Body of pancreas (tissue), 4 donors: ENCODE data around the gene ANTXR1. TPM values are rescaled to one million over a fixed set of nuclear protein-coding genes. Genes with fewer than 3 reads are reported as not detected.

Source experiments
- ATAC-seq: fragments of 150-250 bp; one replicate; pipeline ENCODE4 v1.9.1; 2016
- DNase-seq, 4 donors: peaks; one replicate each; pipeline ENCODE4 v3.0.0-alpha.2; 2019
- H3K27ac ChIP-seq, 4 donors: fragments of 200-600 bp; sonication (generic); 1 replicate in 3 of 4; 2 replicates in 1 of 4; pipeline versions ENCODE4 v1.5.1 to v1.6.1; 2016 to 2019; ENCODE audit warnings: mild to moderate bottlenecking in 1 of 4, mixed read lengths in 1 of 4, moderate library complexity in 1 of 4
- H3K27me3 ChIP-seq, 2 donors: fragments of 200-600 bp; sonication (generic); one replicate each; pipeline ENCODE4 v1.6.0; 2016; ENCODE audit warnings: mild to moderate bottlenecking in 1 of 2
- H3K36me3 ChIP-seq, 2 donors: fragments of 200-600 bp; sonication (generic); replicated peaks in 1 of 2; 2 replicates each; pipeline ENCODE4 v1.5.1; 2016; ENCODE audit warnings: low read depth in 2 of 2; ENCODE audit not compliant: insufficient read depth in 1 of 2
- H3K4me1 ChIP-seq: fragments of 200-600 bp; sonication (generic); one replicate; pipeline ENCODE4 v1.6.0; 2016
- H3K4me3 ChIP-seq, 2 donors: fragments of 200-600 bp; sonication (generic); 1 replicate in 1 of 2; 2 replicates in 1 of 2; pipeline ENCODE4 v1.5.1; 2016 to 2019
- H3K9me3 ChIP-seq, 3 donors: fragments of 200-600 bp; sonication (generic); 1 replicate in 2 of 3; 2 replicates in 1 of 3; pipeline ENCODE4 v1.5.1; 2016
- CTCF ChIP-seq, 7 experiments: fragments of 450-650 bp in 4 of 7; fragments of 200-600 bp in 3 of 7; sonication (generic) in 3 of 7; IDR thresholded peaks; one replicate each; pipeline ENCODE4 v1.5.1; 2016 to 2019; ENCODE audit warnings: antibody characterized with exemption in 7 of 7
- POLR2A ChIP-seq, 3 donors: fragments of 450-650 bp; IDR thresholded peaks; one replicate each; pipeline ENCODE4 v1.6.1; 2016; ENCODE audit warnings: antibody characterized with exemption in 3 of 3, mild to moderate bottlenecking in 2 of 3
- WGBS, 2 donors: methylation state at CpG; one replicate each; pipeline ENCODE4 v1.1.5; 2017; 5-methylcytosine and 5-hydroxymethylcytosine counted together
- intact Hi-C: fragments of 100-400 bp; cut with DNase I; formaldehyde crosslinking; loops from one replicate; pipeline ENCODE4 v1.15.1; 2023
- total RNA-seq, 2 donors: library from RNA; depleted of rRNA; stranded (reverse); fragments of >200 nt; gene quantifications; one replicate each; pipeline ENCODE4 v1.1.0, GENCODE V29; 2016

The ANTXR1 gene
- total RNA-seq, 2 donors from 2014 or later: 9.3 to 11.2 TPM

- Histone ChIP-seq H3K4me1 (peaks cover 13% of the 10 kb centered on the region), H3K36me3 (no peaks in the 10 kb centered on the region), H3K27me3 (no peaks in the 10 kb centered on the region), H3K9me3 (no peaks in the 10 kb centered on the region), H3K4me3 (no peak overlapping the region), H3K27ac (no peak overlapping the region)
- DNase-seq: no peak
- intact Hi-C loops: no loop called here
- no peak for ATAC-seq
- 71 to 74% methylated on average over 5 of the region's 5 CpGs for WGBS, 2 donors
- no peak for TF ChIP-seq CTCF (IDR thresholded peaks at IDR 0.05)
- TF ChIP-seq POLR2A (IDR thresholded peaks at IDR 0.05): no peak
Measured at GRCh38 chr2:69087211-69087911, 74.4 kb downstream of the ANTXR1 start.

- no peak for DNase-seq
- ATAC-seq: no peak
- Histone ChIP-seq H3K36me3 (no peaks in the 10 kb centered on the region), H3K9me3 (no peaks in the 10 kb centered on the region), H3K27me3 (no peaks in the 10 kb centered on the region), H3K4me1 (peaks cover 8% of the 10 kb centered on the region), H3K4me3 (no peak overlapping the region), H3K27ac (no peak overlapping the region)
- no peak for TF ChIP-seq CTCF (IDR thresholded peaks at IDR 0.05)
- TF ChIP-seq POLR2A (IDR thresholded peaks at IDR 0.05): no peak
- 50 to 60% methylated on average over 1 of the region's 1 CpG for WGBS, 2 donors
- intact Hi-C loops: no loop called here
Measured at GRCh38 chr2:69087912-69088240, 74.9 kb downstream of the ANTXR1 start.

GRCh38 chr2:69088466-69088865 is 75.5 kb downstream of the ANTXR1 start:
- no peak for ATAC-seq
- H3K4me3 ChIP-seq: no peak overlapping the region
- no peaks in the 10 kb centered on the region for H3K36me3 ChIP-seq
- TF ChIP-seq CTCF (IDR thresholded peaks at IDR 0.05) (no peak), POLR2A (IDR thresholded peaks at IDR 0.05) (no peak)
- peaks cover 2% of the 10 kb centered on the region for H3K4me1 ChIP-seq
- no peak overlapping the region for H3K27ac ChIP-seq
- H3K27me3 ChIP-seq: no peaks in the 10 kb centered on the region
- no peak for DNase-seq
- H3K9me3 ChIP-seq: no peaks in the 10 kb centered on the region
- intact Hi-C loops: no loop called here
- 94 to 95% methylated on average over 3 of the region's 3 CpGs for WGBS, 2 donors

GRCh38 chr2:69089266-69089665 is 76.3 kb downstream of the ANTXR1 start:
- no peak for TF ChIP-seq CTCF (IDR thresholded peaks at IDR 0.05)
- intact Hi-C loops: no loop called here
- no peak for ATAC-seq

GRCh38 chr2:69089998-69090397 is 77.0 kb downstream of the ANTXR1 start:
- Histone ChIP-seq H3K9me3 (no peaks in the 10 kb centered on the region), H3K27me3 (no peaks in the 10 kb centered on the region), H3K4me1 (no peaks in the 10 kb centered on the region), H3K27ac (peak overlapping the region in 1 of 4 donors; percentile 36), H3K4me3 (no peak overlapping the region), H3K36me3 (no peaks in the 10 kb centered on the region)
- 65 to 83% methylated on average over 1 of the region's 1 CpG for whole genome bisulfite sequencing, 2 donors
- no peak for ATAC-seq
- no peak for TF ChIP-seq POLR2A (IDR thresholded peaks at IDR 0.05)
- TF ChIP-seq CTCF (IDR thresholded peaks at IDR 0.05): no peak
- DNase-seq: no peak
- intact Hi-C loops: no loop called here

More at GRCh38 chr2:69089266-69089665, 76.3 kb downstream of the ANTXR1 start:
- Histone ChIP-seq H3K36me3 (no peaks in the 10 kb centered on the region), H3K4me3 (no peak overlapping the region), H3K27ac (no peak overlapping the region), H3K9me3 (no peaks in the 10 kb centered on the region), H3K27me3 (no peaks in the 10 kb centered on the region), H3K4me1 (no peaks in the 10 kb centered on the region)
- 64 to 66% methylated on average over 3 of the region's 3 CpGs for WGBS, 2 donors
- DNase-seq: no peak
